ENCODE measurements around the gene CDH23. TPM values are rescaled to one million over a fixed set of nuclear protein-coding genes. Genes with fewer than 3 reads are reported as not detected.

The CDH23 gene
- total and polyA plus RNA-seq, 9 of the 15 experiments (the other 6 are each of a cell fraction or from before 2014, with no cell fraction given) = 0.18 to 1.2 (median 0.47) TPM

GRCh38 chr10:71637305-71637704 lies 240.6 kb downstream of the CDH23 start:
- Histone ChIP-seq H3K4me3 (no peak overlapping the region), H3K9me1 (ENCODE audit: control insufficient read depth, insufficient read depth, low read length) (peaks cover 3% of the 10 kb centered on the region), H2AFZ (ENCODE audit: low read depth, low read length) (0 out of 2 replicates have a peak overlapping the region, but pooled peaks have one; percentile 46), H3K36me3 (ENCODE audit: control insufficient read depth, insufficient read depth, low read length) (no peaks in the 10 kb centered on the region), H4K20me1 (replicated peaks; ENCODE audit: control insufficient read depth, insufficient read depth, low read length) (no peaks in the 10 kb centered on the region), H3K4me2 (ENCODE audit: insufficient read depth, low read length) (no peak overlapping the region), H3K27ac (ENCODE audit: extremely low read depth, low read depth, low read length) (peak overlapping the region; percentile 80), H3K79me2 (ENCODE audit: control insufficient read depth, insufficient read depth, low read length) (no peaks in the 10 kb centered on the region), H3K9ac (ENCODE audit: insufficient read depth in 1 of 2, low read depth in 2 of 2, low read length in 2 of 2) (peak overlapping the region; percentile 62 to 64), H3K4me1 (replicated peaks in 1 of 2; ENCODE audit: control insufficient read depth in 2 of 2, insufficient read depth in 2 of 2, low read length in 2 of 2) (peaks cover 79 to 96% of the 10 kb centered on the region in 2 experiments), H3K9me3 (replicated peaks; ENCODE audit: control insufficient read depth, insufficient read depth, low read depth, low read length) (no peaks in the 10 kb centered on the region), H3K27me3 (ENCODE audit: control insufficient read depth in 2 of 2, insufficient read depth in 2 of 2, low read length in 2 of 2) (no peaks in the 10 kb centered on the region; a peak in 1 of 5 replicates)
- ChIA-PET POLR2A (interaction anchor here (0.6 kb wide), 1 partner anchor 207 kb away, joined by 3 read pairs; no protein-coding TSS in a partner anchor), CTCF (ENCODE audit: low intra/inter-chr PET ratio) (interaction anchor here (0.7 kb wide), 1 partner anchor 628 kb away, joined by 3 read pairs; no protein-coding TSS in a partner anchor)
- ATAC-seq = no peak
- no peak for FAIRE-seq
- intact Hi-C loops (cut with micrococcal nuclease) = loop anchor here (5.0 kb wide), 3 partner anchors 45 to 110 kb away; no protein-coding TSS in a partner anchor
- BruUV-seq (replicated peaks) = no TSS peak
- in situ Hi-C loops (cut with MboI) = no loop called here
- no peak for DNase-seq (ENCODE audit: extremely low read depth in 1 of 4, low spot score in 3 of 4)
- 56% methylated on average over 2 of the region's 2 CpGs for WGBS (ENCODE audit: insufficient coverage, low coverage, missing lambda C conversion rate)
- no peak for TF ChIP-seq ZNF695 (CRISPR knock-in tag; IDR thresholded peaks at IDR 0.05)
- TF ChIP-seq MYNN (IDR thresholded peaks at IDR 0.05) = no peak
- TF ChIP-seq MYNN (CRISPR knock-in tag; IDR thresholded peaks at IDR 0.05) = no peak
- no peak for TF ChIP-seq CEBPB (tag; IDR thresholded peaks at IDR 0.05)
- no peak for TF ChIP-seq ARID3B (CRISPR knock-in tag; IDR thresholded peaks at IDR 0.05; ENCODE audit: borderline replicate concordance)
- TF ChIP-seq ADNP (tag; IDR thresholded peaks at IDR 0.05) = peak; percentile 97
- no peak for TF ChIP-seq HES1 (IDR thresholded peaks at IDR 0.05; ENCODE audit: low read depth)
- 0 out of 2 replicates have a peak, but pooled peaks have one; percentile 71 for TF ChIP-seq CBX1 (IDR thresholded peaks at IDR 0.05; ENCODE audit: low read depth)
- TF ChIP-seq SMARCA5 (IDR thresholded peaks at IDR 0.05) = peak; percentile 95
- peak; percentile 56 for TF ChIP-seq NCOA4 (IDR thresholded peaks at IDR 0.05; ENCODE audit: partially characterized antibody)
- TF ChIP-seq BRCA1 (IDR thresholded peaks at IDR 0.05) = no peak
- no peak for TF ChIP-seq BRCA1 (CRISPR knock-in tag; IDR thresholded peaks at IDR 0.05)
- no peak for TF ChIP-seq KDM5B (IDR thresholded peaks at IDR 0.05; ENCODE audit: insufficient replicate concordance, low read depth, low read length)
- TF ChIP-seq NFIC (IDR thresholded peaks at IDR 0.05) = 0 out of 2 replicates have a peak, but pooled peaks have one; percentile 4
- no peak for TF ChIP-seq SMAD3 (CRISPR knock-in tag; conservative IDR thresholded peaks at IDR 0.05)
- no peak for TF ChIP-seq PPARD (CRISPR knock-in tag; IDR thresholded peaks at IDR 0.05)
- no peak for TF ChIP-seq MLLT1 (IDR thresholded peaks at IDR 0.05)
- TF ChIP-seq PTTG1 (tag; IDR thresholded peaks at IDR 0.05; ENCODE audit: low read depth) = no peak
- no peak for TF ChIP-seq ZNF507 (tag; conservative IDR thresholded peaks at IDR 0.05)
- no peak for TF ChIP-seq ARID3A (IDR thresholded peaks at IDR 0.05; ENCODE audit: borderline replicate concordance, low read depth, low read length)
